HAP-1 (cell line): ENCODE data around the gene SLC38A8.

ENCODE experiments used
- DNase-seq, 2 experiments: peaks; one replicate each; pipeline ENCODE4 v3.0.0-alpha.2; 2016 to 2020; ENCODE audit warnings: low spot score in 2 of 2
- H3K27me3 ChIP-seq: fragments of 250-450 bp; sonication (Bioruptor Pico); 2 replicates; pipeline ENCODE4 v1.5.1; 2020; ENCODE audit warnings: low read depth, mild to moderate bottlenecking, moderate library complexity
- H3K36me3 ChIP-seq: fragments of 250-450 bp; sonication (Bioruptor Pico); replicated peaks from 2 replicates; pipeline ENCODE4 v1.5.1; 2020; ENCODE audit warnings: mild to moderate bottlenecking
- H3K4me1 ChIP-seq: fragments of 250-450 bp; sonication (Bioruptor Pico); 2 replicates; pipeline ENCODE4 v1.5.1; 2020; ENCODE audit warnings: mild to moderate bottlenecking
- H3K4me3 ChIP-seq: fragments of 250-450 bp; sonication (Bioruptor Pico); 2 replicates; pipeline ENCODE4 v1.5.1; 2020; ENCODE audit warnings: mild to moderate bottlenecking, moderate library complexity
- H3K9me3 ChIP-seq: fragments of 250-450 bp; sonication (Bioruptor Pico); 2 replicates; pipeline ENCODE4 v1.5.1; 2020; ENCODE audit warnings: mild to moderate bottlenecking, moderate library complexity
- in situ Hi-C: fragments of 300-500 bp; cut with MboI; formaldehyde crosslinking; loops from 3 replicates; pipeline ENCODE4 v1.14.3; 2020; ENCODE audit warnings: low sequenced_read_pairs, inconsistent platforms, mixed read lengths

The SLC38A8 gene

DNA sequence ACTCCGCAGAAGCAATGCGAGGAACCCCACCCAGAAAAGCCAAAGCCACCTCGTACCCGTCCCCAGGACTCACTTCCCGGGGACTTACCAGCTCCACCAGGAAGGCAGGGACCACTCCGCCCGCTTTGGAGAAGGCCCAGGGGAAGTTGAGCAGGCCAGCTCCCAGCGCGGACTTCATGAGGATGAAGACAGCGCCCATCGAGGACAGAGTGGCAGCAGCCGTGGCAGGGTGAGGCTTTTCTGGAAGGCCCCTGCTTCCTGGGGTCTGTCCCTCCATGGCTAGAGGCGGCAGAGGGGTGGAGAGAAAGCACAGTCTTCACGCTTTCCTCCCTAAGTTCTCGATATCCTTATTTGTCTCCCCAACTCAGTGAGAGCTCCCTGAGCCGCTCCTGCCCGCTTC lies 714 bp downstream of the SLC38A8 start:
- no peak for DNase-seq
- Histone ChIP-seq H3K36me3 (no peaks in the 10 kb centered on the region), H3K9me3 (no peaks in the 10 kb centered on the region), H3K4me1 (no peaks in the 10 kb centered on the region), H3K4me3 (no peak overlapping the region), H3K27me3 (0 out of 2 replicates have a peak, but pooled peaks cover 3% of the 10 kb centered on the region)
- in situ Hi-C loops, result loop anchor here (10.0 kb wide), 1 partner anchor 67 kb away; no protein-coding TSS in a partner anchor

DNA sequence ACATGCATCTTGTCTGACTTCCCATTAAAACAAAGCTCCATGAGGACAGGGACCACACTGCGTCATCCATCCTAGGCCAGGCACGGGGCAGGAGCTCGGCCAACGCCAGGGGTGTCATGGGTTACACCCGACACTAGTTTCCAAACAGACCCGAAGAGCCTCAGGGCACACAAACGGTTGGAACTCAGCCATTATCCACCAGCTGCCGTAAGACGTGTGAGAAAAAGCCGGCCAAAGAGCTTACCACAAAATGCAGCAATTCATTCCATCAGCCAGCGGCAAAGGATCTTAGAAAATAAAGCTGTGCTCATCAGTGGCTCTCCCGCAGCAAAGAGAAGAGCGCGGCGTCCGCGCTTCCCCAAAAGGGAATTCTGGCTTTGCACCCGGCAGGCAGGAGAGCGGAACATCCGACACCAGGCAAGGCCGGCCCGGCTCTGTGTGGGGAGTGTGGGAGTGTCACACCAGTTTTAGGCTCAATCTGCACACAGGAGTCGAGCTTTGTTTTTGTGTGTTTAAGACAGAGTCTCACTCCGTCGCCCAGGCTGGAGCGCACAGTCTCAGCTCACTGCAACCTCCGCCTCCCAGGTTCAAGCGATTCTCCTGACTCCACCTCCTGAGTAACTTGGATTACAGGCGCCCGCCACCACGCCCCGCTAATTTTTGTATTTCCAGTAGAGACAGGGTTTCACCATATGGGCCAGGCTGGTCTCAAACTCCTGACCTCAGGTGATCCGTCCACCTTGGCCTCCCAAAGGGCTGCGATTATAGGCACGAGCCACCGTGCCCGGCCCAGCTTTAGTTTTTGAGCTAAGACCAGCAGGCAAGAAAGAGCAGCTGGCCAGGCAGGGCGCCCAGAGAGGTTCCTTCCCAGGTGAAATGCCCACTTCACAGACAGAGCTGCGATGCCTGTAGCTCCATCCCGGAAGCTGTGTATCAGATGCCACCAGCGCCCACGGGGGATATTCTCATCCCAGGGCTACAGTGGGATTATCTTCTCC lies 1.5 kb downstream of the SLC38A8 start:
- DNase-seq, result peak in 1 of 2 experiments; percentile 28
- in situ Hi-C loops, result loop anchor here (10.0 kb wide), 1 partner anchor 66 kb away; no protein-coding TSS in a partner anchor
- Histone ChIP-seq H3K4me1 (no peaks in the 10 kb centered on the region), H3K9me3 (no peaks in the 10 kb centered on the region), H3K27me3 (0 out of 2 replicates have a peak, but pooled peaks cover 3% of the 10 kb centered on the region), H3K4me3 (no peak overlapping the region), H3K36me3 (no peaks in the 10 kb centered on the region)

DNA sequence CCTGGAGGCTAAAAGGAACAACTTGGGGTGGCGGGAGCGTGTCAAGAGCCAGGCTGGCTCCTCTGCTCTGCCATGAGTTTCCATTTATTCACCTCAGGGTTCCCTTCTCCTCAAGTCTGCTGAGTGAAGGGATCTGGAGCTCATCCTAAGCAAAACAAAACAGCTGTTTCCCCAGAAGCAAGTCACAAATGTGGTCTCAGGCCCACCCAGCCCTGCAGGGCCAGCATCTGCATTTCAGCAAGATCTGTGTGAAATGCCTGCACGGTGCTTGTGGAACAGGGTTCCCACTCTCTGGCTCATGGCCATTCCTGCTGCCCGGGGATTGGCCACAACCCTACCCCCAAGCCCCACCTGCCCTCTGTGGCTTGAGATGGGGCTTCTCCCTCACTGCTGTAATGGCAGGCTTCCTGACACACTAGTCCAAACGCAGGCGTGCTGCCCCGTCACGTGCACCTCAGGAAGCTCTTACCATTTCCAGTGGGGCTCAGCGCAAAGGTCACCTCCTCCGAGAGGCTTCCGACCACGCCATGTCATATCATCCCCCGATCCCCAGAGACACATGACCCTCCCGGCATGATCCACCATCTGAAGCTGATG lies 2.3 kb downstream of the SLC38A8 start:
- Histone ChIP-seq H3K4me3 (no peak overlapping the region), H3K36me3 (no peaks in the 10 kb centered on the region), H3K27me3 (0 out of 2 replicates have a peak, but pooled peaks cover 3% of the 10 kb centered on the region), H3K4me1 (no peaks in the 10 kb centered on the region), H3K9me3 (no peaks in the 10 kb centered on the region)
- no peak for DNase-seq
- in situ Hi-C loops, result loop anchor here (10.0 kb wide), 1 partner anchor 66 kb away; no protein-coding TSS in a partner anchor

DNA sequence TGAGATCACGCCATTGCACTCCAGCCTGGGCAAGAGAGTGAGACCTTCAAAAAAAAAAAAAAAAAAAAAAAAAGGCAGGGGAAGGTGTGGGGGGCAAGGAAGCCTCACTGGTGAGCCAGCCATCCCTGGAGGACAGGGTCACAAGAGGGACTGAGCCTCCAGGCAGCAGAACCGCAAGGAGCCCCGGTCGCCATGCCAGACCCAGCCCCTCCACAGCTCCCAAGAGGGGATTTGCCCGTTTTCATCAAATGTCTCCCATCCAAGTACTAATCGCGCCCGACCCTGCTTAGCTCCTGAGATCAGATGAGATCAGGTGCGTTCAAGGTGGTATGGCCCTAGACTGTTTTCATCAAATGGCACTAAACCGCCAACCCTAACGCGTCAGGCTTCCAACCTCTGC lies 2.9 kb downstream of the SLC38A8 start:
- no peaks in the 10 kb centered on the region for H3K36me3 ChIP-seq
- 0 out of 2 replicates have a peak, but pooled peaks cover 3% of the 10 kb centered on the region for H3K27me3 ChIP-seq
- in situ Hi-C loops, result loop anchor here (10.0 kb wide), 1 partner anchor 65 kb away; no protein-coding TSS in a partner anchor
- no peaks in the 10 kb centered on the region for H3K4me1 ChIP-seq
- H3K4me3 ChIP-seq, result no peak overlapping the region
- no peaks in the 10 kb centered on the region for H3K9me3 ChIP-seq
- DNase-seq, result no peak

DNA sequence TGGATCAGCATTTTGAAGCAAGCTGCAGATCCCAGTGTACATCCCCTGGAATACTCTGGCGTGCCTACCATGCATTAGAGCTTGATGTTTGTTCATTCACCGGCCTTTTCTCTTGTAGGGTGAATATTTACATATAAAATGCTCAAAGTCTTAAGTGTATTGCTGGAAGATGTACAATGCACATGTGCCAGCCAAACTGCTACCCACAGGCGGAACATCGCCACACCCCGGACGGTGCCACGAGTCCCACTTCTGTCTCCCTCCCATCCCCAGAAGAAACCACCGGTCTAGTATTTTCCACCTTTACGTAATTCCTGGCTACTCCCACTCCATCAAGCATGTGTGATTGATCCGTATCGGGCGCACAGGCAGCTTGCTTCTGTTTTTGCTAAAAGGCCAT lies 4.1 kb downstream of the SLC38A8 start:
- DNase-seq, result no peak
- in situ Hi-C loops, result no loop called here
- Histone ChIP-seq H3K36me3 (no peaks in the 10 kb centered on the region), H3K9me3 (no peaks in the 10 kb centered on the region), H3K4me3 (no peak overlapping the region), H3K27me3 (0 out of 2 replicates have a peak, but pooled peaks cover 3% of the 10 kb centered on the region), H3K4me1 (no peaks in the 10 kb centered on the region)

DNA sequence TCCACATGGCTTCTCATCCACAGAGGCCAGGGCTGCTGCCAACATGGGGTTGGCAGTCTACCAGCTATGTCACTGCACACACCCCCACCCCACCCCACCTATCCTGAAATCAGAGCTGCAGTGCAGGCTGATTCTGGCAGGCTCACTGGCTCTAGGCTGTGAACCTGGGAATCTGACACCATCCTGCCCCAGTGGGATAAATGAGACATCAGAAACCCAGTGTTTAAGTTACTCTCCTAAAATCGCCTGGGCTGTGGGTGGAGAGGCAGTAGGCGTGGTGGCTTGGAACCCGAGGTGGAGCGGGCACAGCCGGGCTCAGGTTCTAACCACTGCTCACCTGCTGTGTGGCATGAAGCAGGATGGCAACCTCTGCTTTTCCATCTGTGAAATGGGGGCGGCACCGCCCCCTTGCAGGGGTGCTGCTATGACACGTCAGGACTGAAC lies 5.6 kb downstream of the SLC38A8 start:
- H3K4me1 ChIP-seq, result no peaks in the 10 kb centered on the region
- in situ Hi-C loops, result no loop called here
- no peak for DNase-seq
- no peaks in the 10 kb centered on the region for H3K9me3 ChIP-seq
- no peaks in the 10 kb centered on the region for H3K36me3 ChIP-seq
- no peak overlapping the region for H3K4me3 ChIP-seq
- 0 out of 2 replicates have a peak, but pooled peaks cover 3% of the 10 kb centered on the region for H3K27me3 ChIP-seq

DNA sequence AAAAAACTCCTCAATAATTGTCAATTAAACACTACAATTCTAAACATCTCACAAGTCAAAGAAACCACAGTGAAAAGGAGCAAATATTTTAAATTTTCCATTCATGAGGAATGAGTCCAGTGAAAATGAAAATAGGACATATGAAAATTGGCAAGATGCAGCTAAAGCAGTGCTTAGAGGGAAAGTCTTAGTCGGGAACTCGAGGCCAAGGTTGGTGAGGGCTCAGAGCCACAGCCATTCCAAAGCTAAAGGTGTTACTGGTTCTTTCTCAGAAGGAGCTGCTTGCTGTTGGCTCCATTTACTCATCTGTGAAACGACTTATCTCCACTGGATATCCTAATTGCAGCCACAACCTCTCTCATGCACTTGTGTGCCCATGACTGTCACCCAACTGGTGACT lies 6.5 kb downstream of the SLC38A8 start:
- H3K27me3 ChIP-seq, result 0 out of 2 replicates have a peak, but pooled peaks cover 3% of the 10 kb centered on the region

DNA sequence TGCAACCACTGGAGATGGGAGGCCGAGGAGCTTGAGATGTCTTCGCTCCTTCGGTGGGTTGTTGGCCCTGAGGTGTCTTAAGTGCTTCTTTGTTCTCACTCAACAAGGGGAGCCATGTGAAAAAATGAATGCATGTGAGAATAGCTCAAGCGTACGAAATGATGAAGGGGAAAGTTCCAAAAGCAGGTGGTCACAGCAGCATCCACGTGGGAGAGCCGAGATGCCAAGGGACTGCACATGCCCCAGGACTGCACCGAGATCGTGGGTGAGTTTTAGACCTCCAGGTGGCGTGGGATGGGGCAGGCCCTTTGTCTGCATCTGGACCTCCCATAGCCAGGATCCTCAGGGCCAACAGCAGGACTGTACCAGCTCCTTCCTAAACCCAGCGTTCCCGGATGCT lies 8.1 kb downstream of the SLC38A8 start:
- H3K4me1 ChIP-seq, result no peaks in the 10 kb centered on the region
- H3K9me3 ChIP-seq, result no peaks in the 10 kb centered on the region
- H3K36me3 ChIP-seq, result no peaks in the 10 kb centered on the region
- H3K27me3 ChIP-seq, result no peaks in the 10 kb centered on the region
- in situ Hi-C loops, result no loop called here
- H3K4me3 ChIP-seq, result no peak overlapping the region
- DNase-seq, result no peak

More for the DNA sequence above, 6.5 kb downstream of the SLC38A8 start:
- no peaks in the 10 kb centered on the region for H3K36me3 ChIP-seq
- no peaks in the 10 kb centered on the region for H3K4me1 ChIP-seq
- in situ Hi-C loops, result no loop called here
- no peaks in the 10 kb centered on the region for H3K9me3 ChIP-seq
- DNase-seq, result no peak
- H3K4me3 ChIP-seq, result no peak overlapping the region

DNA sequence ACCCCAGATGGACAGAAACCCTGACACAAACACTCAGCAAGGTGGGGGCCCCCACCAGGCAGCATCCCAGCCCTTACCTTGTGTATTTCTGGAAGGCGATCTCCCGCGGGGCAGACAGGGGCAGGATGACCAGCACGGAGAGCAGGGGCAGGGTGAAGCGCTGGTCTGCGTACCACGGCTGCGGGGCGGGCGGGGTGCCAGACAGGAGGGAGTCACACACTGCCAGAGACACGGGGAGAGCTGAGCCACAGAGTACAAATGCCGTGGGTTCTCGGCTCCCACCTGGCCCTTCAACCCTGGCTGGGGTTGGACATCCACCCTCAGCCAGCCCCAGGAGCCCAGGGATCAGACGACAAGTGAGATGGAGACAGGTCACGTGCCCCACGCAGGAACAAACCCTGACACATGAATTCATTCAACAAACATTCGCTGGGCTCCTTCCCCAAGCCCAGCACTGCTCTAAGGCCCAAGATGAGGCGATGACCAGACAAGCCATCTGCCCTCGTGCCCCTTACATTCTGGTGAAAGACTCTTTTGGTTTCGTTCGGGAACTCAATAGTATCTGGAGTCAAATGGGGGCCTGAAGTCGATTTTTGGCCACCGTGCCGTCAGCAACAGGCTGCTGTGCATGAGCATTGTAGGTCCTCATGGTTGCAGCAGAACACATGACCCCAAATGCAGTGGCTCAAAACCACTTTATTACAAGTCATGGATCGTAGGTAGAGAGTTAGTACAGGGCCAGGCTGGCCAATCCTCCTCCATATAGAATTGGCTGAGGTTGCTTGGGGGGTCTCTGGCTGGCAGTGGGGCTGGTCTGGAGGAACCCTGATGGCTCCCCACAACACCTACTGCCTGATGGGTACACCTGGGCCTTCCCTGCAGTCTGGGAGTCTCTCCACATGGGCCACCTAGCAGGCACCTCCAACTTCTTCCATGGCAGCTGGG lies 9.1 kb downstream of the SLC38A8 start:
- H3K4me3 ChIP-seq, result no peak overlapping the region
- no peaks in the 10 kb centered on the region for H3K36me3 ChIP-seq
- H3K4me1 ChIP-seq, result no peaks in the 10 kb centered on the region
- H3K27me3 ChIP-seq, result no peaks in the 10 kb centered on the region
- no peak for DNase-seq
- in situ Hi-C loops, result no loop called here
- no peaks in the 10 kb centered on the region for H3K9me3 ChIP-seq

DNA sequence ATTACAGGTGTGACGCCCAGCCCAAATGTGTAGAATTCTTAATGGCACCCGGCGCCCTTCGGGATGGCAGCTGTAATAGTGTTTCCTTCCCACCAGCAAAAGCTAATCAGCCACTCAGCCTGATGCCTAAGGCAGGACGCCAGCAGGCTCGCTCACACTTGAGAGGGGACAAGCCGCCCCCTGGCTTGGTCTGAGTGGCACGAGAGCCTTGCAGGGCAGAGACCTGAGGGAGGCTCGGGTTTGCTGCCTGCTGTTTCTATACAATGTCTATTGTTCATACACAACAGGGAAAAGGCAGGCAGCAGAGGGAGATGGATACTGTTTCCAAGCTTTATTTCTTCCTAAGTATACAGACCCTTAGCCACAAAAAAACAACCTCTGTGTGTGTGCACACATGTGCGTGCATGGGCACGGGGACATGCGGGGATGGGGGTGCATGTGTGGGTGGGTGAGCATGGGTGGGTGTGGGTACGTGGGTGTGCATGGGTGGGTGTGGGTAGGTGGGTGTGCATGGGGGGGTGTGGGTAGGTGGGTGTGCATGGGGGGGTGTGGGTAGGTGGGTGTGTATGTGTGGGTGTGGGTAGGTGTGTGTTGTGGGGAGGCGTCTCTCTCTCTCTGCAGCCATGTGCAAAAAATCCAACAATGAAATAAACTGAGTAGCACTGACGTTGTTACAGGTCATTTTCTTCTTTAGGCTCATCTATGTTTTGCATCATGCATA lies 10.0 kb downstream of the SLC38A8 start:
- DNase-seq, result no peak
- in situ Hi-C loops, result no loop called here
- H3K27me3 ChIP-seq, result no peaks in the 10 kb centered on the region
- no peaks in the 10 kb centered on the region for H3K4me1 ChIP-seq
- no peaks in the 10 kb centered on the region for H3K9me3 ChIP-seq
- no peak overlapping the region for H3K4me3 ChIP-seq
- no peaks in the 10 kb centered on the region for H3K36me3 ChIP-seq

DNA sequence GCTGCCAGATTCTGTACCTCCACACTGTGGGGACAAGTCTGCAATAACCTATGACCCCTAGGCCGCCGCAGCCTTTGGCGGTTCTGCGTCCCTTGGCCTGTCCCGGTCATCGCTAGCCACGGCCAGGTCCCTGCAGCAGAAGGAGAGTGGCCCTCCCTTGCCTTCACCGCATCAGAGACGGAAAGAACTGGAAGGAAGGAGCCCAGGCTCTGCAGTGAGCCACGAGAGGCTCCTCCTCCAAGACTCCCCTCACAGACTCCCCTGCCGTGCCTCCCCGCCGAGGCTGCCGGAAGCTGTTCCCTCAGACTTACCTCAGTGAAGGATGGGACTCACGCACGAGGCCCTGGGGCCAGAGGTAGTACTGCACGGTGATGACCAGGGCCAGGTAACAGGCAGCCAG lies 11.0 kb downstream of the SLC38A8 start:
- Histone ChIP-seq H3K36me3 (no peaks in the 10 kb centered on the region), H3K9me3 (no peaks in the 10 kb centered on the region), H3K27me3 (no peaks in the 10 kb centered on the region), H3K4me3 (no peak overlapping the region), H3K4me1 (no peaks in the 10 kb centered on the region)
- no peak for DNase-seq
- in situ Hi-C loops, result no loop called here

DNA sequence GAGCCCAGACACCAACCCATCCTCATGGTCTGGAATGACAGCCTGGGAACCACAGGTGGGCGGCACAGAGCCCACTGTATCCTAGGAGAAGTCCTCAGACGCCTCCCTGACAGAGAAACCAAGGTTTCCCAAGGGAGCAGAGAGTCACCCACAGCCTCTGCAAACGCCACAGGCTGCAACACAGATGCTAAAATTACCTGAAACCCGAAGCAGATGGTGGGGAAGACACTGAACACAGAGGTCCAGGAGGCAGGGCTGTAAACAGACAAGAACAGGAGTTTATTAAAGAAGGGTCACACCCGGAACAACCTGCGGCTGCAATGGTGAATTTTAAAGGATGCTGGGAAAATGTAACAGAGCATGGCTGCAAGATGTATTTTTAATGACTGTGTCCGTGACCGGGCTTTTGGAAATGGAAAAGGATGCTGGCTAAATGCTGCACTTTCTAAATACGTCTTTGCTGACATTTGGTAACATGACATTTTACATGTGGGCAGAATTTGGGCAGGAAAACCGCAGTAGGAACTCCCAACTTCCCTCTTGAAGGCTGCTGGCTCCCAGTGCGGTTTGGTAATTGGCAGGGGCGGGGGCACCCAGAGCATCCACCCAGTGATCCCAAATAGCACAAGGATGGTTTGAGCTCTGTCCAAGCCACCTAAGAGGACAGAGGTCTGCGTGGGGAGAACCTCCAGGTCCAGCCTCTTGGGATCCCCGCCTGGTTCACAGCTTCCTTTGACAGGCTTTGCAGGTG lies 13.1 kb downstream of the SLC38A8 start:
- Histone ChIP-seq H3K4me3 (no peak overlapping the region), H3K9me3 (no peaks in the 10 kb centered on the region), H3K27me3 (no peaks in the 10 kb centered on the region), H3K4me1 (no peaks in the 10 kb centered on the region), H3K36me3 (no peaks in the 10 kb centered on the region)
- in situ Hi-C loops, result no loop called here
- DNase-seq, result no peak
